HG02981 (cell line): ENCODE results near the gene XNDC1N.
"Not testable (repeated sequence)": the region's sequence is repeated elsewhere in the genome, so short reads cannot be mapped to it uniquely, and the experiment has no call there.

Experiments
- ATAC-seq: cut with Tn5 transposase; IDR thresholded peaks from one replicate; pipeline ENCODE4 v1.9.1; 2021; ENCODE audit warnings: mild to moderate bottlenecking, moderate library complexity; ENCODE audit not compliant: unreplicated experiment

Gene XNDC1N

DNA sequence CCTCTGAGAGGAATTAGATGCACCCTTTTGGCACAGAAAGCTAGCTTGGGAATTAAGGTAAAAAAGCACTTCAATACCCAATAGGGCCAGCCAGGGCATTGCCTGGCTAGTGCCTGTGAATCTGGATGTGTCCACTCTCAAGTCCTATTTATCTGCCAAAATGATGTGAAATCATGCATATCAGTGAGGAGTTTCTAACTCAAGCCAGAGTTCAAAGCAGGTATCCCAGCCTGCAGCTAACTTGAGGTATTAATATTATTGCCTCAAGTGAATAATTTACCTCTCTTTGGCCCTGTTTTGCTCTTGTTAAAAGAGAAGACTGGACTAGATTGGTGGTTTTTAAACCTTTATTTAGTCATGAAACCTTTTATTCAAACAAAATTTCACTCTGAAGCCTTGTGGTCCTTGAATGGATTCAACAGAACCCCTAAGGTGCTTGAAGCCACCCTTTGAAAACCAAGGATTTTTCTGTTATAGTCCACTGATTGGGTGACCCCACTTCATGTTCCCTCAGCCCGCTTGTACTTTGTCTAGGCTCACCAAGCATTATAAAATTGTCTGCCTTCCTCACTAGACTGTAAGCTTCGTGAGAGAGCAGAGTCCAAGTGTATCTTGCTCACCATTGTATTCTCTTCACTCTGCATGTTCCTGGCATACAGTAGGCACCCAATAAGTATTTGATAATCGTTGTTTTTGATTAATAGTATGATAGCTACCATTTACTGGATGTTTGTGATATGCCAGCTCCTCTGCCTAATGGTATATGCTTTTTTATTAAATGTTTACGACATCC, 4.9 kb upstream of the XNDC1N start:
- ATAC-seq = no peak

DNA sequence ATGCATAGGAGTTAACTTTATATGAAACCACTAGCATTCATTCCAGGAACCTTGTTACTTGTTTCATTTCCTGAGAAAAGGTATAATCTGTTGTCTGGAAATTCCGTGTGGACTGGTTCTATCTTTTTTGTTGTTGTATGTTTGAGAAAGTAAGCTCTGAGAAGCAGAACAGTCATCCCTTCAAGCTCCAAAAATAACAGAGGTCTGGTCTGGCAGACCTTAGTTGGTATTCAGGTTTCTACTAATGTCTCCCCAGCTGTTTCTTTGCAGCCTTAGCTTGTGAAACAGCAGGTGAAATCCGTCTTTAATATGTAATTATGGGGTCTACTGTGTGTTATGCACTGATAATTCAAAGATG, 2.8 kb upstream of the XNDC1N start:
- ATAC-seq = no peak

DNA sequence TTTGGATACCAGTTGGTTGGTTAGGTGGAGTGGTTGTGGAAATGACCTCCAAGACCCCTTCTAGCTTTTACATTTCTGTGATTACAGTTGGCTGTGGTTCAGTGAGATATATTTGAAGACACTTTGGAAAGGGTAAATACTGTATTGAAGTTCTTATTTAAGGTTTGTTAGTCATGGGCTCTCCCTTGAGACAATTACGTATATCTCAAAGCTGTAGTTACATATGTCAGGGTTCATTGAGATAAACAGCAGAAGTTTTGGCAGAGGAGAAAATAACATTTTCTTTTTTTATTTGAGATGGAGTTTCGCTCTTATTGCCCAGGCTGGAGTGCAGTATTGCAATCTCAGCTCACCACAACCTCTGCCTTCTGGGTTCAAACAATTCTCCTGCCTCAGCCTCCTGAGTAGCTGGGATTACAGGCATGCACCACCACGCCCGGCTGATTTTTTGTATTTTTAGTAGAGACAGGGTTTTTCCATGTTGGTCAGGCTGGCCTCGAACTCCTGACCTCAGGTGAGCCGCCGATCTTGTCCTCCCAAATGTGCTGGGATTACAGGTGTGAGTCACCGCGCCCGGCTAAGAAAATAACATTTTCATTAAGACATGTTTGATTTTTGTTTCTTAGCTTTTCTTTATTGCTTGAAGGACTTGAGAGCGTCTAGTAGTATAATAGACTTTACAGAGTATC, 2.3 kb upstream of the XNDC1N start:
- no peak for ATAC-seq

DNA sequence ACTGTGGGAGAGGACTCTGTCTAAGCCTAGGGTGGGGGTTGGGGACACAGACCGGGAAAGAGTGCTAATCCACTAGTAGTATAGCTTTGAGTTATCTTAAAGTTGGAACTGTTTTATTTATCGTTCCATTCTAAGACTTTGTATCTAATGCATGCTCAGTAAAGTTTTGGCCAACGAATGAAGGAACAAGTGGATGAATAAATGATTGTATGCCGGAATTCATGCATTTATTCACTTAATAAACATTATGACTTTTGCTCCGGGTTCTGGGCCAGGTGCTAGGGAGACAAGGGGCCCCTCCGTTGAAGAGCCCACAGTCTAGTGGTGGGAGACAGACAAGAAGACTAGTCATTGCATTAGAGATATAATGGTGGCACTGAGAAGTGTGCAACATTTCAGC, 1.1 kb upstream of the XNDC1N start:
- no peak for ATAC-seq

DNA sequence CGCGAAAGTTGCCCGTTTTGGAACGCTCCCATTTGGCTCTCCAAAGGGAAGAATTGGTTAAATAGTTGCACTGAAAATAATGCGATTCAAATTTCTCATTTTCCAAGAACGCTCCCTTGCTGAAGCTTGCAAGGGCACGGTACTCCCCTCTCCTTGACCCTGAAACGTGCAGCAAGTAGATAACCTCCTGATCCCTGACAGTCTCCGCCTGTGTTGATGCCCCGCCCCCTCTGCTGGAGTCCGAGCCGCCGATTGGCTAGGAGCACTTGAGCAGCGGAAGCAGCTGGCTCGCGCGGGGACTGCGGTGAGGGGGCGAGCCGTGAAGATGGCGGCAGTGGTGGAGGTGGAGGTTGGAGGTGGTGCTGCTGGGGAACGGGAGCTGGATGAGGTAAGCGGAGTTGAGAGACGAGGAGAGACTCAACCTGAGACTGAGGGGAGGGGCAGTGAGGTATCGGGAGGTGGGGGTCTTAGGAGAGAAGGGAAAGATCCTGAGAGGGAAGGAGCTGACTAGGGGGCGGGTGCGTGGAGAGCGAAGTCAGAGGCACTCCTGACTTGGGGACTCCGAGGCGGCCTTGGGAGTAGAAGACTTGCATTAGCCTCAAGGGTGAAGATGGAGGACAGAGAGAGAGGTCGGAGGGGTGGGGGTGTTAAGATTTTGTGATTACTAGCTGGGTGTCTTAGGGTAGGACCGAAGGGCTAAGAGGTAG, 496 bp upstream of the XNDC1N start, which contains the start of gene RNF121:
RNF121 (plus strand) TSS at position 310 of the 707 bp plus-strand sequence; CDS start at position 326, 16 bp downstream.
- peak; percentile 81 for ATAC-seq

DNA sequence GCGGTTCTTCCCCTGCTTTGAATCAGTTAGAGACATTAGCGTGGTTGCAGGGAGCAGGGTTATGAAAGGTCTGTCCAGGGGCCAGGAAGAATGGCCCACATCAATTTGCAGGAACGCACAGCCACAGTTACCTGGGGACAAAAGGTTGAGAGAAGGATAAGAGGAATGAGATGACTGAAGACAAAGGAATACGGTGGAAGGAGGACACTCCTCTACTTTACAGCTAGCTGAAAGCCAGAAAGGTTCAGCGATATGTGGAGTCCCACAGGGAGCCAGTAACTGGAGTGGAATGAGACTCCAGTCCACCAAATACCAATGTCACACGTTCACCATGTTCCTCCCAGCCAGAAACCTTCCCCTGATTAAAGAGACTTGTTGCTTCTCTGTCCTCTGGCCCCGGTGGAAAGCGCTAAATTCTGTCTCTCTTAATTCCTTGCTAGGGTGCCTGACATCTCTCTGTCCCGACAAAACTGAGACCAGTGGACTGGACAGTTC, 10.7 kb downstream of the XNDC1N start:
- ATAC-seq = no peak

DNA sequence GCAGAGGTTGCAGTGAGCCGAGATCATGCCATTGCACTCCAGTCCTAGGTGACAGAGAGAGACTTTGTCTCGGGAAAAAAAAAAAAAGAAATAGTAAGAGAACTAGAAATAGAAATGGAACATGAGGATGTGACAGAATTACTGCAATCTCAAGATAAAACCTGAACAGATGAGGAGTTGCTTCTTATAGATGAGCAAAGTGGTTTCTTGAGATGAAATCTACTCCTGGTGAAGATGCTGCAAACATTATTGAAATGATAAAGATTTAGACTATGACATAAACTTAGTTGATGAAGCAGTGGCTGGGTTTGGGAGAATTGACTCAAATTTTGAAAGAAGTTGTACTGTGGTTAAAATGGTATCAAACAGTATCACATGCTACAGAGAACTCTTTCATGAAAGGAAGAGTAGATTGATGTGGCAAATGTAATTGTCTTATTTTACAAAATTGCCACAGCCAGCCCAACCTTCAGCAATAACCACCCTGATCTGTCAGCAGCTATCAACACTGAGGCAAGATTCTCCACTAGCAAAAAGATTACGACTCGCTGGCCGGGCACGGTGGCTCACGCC, 13.7 kb downstream of the XNDC1N start:
- no peak for ATAC-seq

DNA sequence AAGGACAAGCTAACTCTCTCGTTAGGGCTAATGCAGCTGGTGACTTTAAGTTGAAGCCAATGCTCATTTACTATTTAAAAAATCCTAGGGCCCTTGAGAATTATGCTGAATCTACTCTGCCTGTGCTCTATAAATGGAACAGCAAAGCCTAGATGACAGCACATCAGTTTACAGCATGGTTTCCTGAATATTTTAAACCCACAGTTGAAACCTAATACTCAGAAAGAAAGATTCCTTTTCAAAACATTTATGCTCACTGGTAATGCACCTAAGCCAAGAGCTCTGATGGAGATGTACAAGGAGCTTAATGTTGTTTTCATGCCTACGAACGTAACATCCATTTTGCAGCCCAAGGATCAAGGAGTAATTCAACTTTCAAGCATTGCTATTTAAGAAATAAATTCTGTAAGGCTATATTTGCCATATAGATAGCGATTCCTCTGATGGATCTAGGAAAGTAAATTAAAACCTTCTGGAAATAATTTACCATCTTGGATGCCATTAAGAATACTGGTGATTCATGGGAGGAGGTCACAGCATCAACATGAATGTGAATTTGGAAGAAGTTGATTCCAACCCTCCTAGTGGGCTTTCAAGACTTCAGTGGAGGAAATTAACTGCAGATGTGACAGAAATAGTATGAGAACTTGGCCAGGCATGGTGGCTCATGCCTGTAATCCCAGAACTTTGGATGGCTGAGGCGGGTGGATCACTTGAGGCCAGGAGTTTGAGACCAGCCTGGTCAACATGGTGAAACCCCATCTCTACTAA, 14.5 kb downstream of the XNDC1N start:
- ATAC-seq = no peak

DNA sequence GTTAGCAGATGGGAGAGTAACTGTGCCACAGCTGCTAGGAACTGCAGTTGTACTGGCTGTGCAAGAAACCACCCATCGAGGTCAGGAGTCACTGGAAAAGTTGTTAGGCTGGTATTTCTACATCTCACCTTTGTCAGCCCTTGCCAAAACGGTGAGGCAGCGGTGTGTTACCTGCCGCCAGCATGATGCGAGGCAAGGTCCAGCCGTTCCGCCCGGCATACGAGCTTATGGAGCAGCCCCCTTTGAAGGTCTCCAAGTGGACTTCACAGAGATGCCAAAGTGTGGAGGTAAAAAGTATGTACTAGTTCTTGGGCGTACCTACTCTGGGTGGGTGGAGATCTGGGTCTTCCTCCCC, 16.4 kb downstream of the XNDC1N start:
- ATAC-seq = not testable (repeated sequence)

DNA sequence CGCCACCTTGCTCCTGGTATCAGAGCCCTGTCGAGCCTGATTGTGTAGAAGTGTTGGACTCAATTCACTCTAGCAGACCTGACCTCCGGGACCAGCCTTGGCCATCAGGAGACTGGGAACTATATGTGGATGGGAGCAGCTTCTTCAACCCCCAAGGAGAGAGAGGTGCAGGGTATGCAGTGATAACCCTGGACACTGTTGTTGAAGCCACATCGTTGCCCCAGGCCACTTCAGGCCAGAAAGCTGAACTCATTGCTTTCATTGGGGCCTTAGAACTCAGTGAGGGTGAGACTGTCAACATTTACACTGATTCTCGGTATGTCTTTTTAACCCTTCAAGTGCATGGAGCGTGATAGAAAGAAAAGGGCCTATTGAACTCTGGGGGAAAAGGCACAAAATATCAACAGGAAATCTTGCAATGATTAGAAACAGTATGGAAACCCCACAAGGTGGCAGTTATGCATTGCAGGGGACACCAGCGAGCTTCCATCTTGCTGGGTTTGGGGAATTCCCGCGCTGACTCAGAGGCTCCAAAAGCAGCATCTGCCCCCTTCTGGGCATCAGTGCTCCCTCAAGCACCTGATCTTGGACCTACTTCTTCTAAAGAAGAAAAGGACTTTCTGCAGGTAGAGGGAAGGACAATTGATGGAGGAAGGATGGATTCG, 16.9 kb downstream of the XNDC1N start:
- ATAC-seq = not testable (repeated sequence)

DNA sequence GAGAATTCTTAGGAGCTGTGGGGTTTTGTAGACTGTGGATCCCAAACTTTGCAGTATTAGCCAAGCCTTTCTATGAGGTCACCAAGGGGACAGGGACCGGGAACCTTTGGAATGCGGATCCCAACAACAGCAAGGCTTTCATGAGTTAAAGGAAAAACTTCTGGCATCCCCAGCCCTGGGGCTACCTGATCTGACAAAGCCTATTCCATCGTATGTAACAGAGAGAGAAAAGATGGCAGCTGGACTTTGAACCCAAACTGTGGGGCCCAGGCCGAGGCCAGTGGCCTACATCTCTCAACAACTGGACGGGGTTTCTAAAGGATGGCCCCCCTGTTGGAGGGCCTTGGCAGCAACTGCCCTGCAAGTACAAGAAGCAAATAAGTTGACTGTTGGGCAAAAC, 17.6 kb downstream of the XNDC1N start:
- ATAC-seq = not testable (repeated sequence)

DNA sequence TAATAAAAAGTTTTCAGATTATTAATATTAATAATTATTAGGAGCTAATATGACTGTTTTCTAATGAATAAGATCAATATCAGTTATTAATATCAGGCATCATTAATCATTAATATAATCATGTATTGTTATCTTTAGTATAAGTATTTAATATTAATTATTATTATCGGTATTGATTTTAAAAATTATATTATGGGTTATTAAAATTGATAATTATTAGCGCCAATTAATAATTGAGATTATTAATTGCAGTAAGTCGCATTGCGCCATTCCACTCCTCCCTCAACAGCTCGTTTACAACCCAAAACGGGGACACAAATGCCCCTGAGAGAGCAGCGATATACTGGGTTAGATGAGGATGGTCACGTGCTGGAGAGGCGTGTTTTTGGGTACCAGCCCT, 20.2 kb downstream of the XNDC1N start:
- ATAC-seq = no peak

DNA sequence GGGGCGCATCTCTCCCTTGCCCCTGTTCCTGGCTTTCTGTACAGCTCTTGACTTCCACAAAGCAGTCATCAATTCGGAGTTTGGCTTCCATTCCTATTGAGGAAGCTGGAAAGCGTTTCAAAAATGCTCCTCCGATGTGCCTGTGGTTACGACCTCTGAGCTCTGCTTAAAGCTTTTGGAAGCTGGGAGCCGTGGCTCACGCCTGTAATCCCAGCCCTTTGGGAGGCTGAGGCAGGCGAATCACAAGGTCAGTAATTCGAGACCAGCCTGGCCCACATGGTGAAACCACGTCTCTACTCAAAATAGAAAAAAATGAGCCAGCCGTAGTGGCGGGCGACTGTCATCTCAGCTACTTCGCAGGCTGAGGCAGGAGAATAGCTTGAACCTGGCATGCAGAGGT, 27.3 kb downstream of the XNDC1N start:
- ATAC-seq = not testable (repeated sequence)

DNA sequence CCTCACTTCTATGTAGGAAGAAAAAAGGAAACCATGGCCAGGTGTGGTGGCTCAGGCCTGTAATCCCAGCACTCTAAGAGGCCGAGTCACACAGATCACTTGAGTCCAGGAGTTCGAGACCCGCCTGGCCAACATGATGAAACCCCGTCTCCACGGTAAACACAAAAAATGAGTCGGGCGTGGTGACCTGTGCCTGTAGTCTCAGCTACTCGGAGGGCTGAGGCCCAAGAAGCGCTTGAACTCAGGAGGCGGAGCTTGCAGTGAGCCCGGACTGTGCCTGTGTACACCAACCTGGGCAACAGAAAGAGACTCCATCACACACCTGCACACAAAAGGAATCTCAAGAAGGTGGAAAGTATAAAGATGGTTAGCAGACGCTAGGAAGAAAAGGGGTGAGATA, 32.4 kb downstream of the XNDC1N start:
- no peak for ATAC-seq

DNA sequence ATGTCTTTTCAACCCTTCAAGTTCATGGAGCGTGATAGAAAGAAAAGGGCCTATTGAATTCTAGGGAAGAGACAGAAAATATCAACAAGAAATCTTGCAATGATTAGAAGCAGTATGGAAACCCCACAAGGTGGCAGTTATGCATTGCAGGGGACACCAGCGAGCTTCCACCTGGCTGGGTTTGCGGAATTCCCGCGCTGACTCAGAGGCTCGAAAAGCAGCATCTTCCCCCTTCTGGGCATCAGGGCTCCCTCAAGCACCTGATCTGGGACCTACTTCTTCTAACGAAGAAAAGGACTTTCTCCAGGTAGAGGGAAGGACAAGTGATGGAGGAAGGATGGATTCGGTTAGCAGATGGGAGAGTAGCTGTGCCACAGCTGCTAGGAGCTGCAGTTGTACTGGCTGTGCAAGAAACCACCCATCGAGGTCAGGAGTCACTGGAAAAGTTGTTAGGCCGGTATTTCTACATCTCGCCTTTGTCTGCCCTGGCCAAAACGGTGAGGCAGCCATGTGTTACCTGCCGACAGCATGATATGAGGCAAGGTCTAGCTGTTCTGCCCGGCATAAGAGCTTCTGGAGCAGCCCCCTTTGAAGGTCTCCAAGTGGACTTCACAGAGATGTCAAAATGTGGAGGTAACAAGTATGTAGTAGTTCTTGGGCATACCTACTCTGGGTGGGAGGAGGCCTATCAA, 39.1 kb downstream of the XNDC1N start:
- not testable (repeated sequence) for ATAC-seq

DNA sequence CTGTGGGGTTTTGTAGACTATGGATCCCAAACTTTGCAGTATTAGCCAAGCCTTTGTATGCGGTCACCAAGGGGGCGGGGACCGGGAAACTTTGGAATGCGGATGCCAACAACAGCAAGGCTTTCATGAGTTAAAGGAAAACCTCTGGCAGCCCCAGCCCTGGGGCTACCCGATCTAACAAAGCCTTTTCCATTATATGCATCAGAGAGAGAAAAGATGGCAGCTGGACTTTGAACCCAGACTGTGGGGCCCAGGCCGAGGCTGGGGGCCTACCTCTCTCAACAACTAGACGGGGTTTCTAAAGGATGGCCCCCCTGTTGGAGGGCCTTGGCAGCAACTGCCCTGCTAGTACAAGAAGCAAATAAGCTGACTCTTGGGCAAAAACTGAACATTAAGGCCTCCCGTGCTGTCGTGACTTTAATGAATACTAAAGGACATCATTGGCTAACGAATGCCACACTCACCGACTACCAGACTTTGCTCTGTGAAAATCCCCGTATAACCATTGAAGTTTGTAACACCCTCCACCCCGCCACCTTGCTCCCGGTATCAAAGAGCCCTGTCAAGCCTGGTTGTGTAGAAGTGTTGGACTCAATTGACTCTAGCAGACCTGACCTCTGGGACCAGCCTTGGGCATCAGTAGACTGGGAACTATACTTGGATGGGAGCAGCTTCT, 39.9 kb downstream of the XNDC1N start:
- not testable (repeated sequence) for ATAC-seq

DNA sequence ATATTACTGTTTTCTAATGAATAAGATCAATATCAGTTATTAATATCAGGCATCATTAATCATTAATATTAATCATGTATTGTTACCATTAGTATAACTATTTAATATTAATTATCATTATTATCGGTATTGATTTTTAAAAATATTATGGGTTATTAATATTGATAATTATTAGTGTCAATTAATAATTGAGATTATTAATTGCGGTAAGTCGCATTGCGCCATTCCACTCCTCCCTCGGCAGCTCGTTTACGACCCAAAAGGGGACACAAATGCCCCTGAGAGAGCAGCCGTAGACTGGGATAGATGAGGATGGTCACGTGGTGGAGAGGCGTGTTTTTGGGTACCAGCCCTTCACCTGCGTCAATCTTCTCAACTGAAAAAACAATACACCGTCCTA, 42.6 kb downstream of the XNDC1N start:
- not testable (repeated sequence) for ATAC-seq
